Right lobe of liver (tissue), 4 donors: ENCODE results near the gene C2orf80.
"Not testable (repeated sequence)": the region's sequence is repeated elsewhere in the genome, so short reads cannot be mapped to it uniquely, and the experiment has no call there.

Source experiments
- CTCF ChIP-seq, 4 donors: fragments of 200-600 bp in 3 of 4; fragments of 450-650 bp in 1 of 4; IDR thresholded peaks; one replicate each; pipeline versions ENCODE4 v1.5.1 to v1.8.0; 2016 to 2022; ENCODE audit warnings: antibody characterized with exemption in 4 of 4, mild to moderate bottlenecking in 2 of 4
- POLR2A ChIP-seq: fragments of 450-650 bp; IDR thresholded peaks from one replicate; pipeline ENCODE4 v1.6.1; 2017; ENCODE audit warnings: antibody characterized with exemption, mild to moderate bottlenecking
- donor health status: DM: no; HTN: no; CAD: no.
- donor health status: DM: no; HTN: no; CAD: no.
- donor health status: DM: no; HTN: yes; CAD: no.

- TF ChIP-seq CTCF (IDR thresholded peaks at IDR 0.05); POLR2A: not testable (repeated sequence)
Measured at GRCh38 chr2:208221873-208222272, 32.0 kb upstream of the C2orf80 start.
